Activated effector memory CD4-positive, alpha-beta T cell treated with Interleukin-2 at 50 U/mL for 16 hours (primary cell): ENCODE measurements around the gene SPRYD3.
"Not testable (repeated sequence)": the region's sequence is repeated elsewhere in the genome, so short reads cannot be mapped to it uniquely, and the experiment has no call there.

ENCODE experiments used
- DNase-seq: peaks from one replicate; pipeline ENCODE4 v3.0.0-alpha.2; 2020

Gene SPRYD3, protein sequence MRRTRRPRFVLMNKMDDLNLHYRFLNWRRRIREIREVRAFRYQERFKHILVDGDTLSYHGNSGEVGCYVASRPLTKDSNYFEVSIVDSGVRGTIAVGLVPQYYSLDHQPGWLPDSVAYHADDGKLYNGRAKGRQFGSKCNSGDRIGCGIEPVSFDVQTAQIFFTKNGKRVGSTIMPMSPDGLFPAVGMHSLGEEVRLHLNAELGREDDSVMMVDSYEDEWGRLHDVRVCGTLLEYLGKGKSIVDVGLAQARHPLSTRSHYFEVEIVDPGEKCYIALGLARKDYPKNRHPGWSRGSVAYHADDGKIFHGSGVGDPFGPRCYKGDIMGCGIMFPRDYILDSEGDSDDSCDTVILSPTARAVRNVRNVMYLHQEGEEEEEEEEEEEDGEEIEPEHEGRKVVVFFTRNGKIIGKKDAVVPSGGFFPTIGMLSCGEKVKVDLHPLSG

DNA sequence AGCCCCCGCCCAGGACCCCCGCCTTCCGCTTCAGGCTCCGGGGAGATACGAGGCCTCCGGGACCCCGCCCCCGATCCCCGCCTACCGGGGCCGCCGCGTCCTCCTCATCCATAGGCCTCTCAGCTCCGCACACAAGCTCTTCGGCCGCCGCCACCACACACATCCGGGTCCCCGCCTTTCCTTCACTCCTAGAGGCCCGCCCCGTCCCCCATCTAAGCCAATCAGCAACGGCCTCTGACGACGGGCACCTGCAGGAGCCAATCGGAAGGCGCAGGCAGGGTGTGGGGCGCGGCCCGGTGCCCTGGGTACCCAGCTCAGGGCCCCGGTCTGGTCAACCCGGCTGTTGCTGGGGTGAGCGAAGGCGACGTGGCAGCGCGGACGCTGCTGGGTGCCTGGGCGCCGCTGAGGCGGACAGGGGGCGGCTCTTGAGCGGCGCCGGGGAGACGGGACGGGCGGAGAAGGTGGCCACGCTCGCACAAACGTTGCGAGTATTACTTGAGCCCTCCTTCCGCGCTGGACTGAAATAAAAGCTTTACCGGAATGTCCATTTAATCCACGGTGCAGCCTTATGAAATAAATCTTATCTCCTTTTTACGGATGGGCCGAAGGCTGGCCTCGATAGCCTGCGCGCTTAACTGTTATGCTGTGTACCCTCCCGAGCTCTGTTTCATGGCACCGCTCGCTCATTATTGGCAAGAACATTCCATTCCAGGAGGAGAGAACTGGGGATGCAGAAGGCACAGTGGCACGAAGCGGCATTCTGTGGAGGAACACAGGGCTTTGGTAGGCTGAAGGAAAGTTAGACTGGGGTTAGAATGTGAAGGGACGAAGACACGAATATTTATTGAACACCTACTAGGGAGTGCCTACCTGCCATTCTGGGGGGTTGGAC is at the start of gene SPRYD3:
SPRYD3 (minus strand) TSS at position 165 of the 892 bp plus-strand sequence; CDS start at position 108, 57 bp downstream.
- DNase-seq, result peak; percentile 96

DNA sequence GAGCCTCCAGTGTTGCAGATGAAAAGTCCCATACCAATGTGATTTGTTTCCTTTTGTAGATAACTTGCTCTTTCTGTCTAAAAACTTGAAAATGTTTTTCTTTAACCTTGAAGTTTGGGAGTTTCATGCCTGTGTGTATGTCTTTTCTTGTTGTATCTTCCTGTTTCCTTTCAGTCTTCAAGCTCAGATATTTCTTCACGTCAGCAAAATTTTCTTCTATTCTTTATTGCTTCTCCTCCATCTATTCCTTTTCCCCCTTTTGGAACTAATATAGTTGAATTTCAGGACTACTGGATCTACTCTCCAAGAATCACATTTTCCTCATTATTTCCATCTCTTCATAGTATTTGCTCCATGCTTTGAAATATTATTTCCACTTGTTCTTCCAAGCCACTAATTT is 48.0 kb upstream of the SPRYD3 start:
- DNase-seq, result no peak

GRCh38 chr12:53124352-53124723 is 45.1 kb upstream of the SPRYD3 start:
- DNase-seq, result no peak

- no peak for DNase-seq
Observed at GRCh38 chr12:53123578-53124351, 44.6 kb upstream of the SPRYD3 start.

GRCh38 chr12:53122961-53123468 is 43.8 kb upstream of the SPRYD3 start:
- DNase-seq, result no peak

- DNase-seq, result no peak
Observed at GRCh38 chr12:53120685-53121525, 41.7 kb upstream of the SPRYD3 start.

GRCh38 chr12:53118751-53119300 is 39.6 kb upstream of the SPRYD3 start:
- no peak for DNase-seq

GRCh38 chr12:53115891-53116648 is 36.9 kb upstream of the SPRYD3 start:
- DNase-seq, result no peak

DNA sequence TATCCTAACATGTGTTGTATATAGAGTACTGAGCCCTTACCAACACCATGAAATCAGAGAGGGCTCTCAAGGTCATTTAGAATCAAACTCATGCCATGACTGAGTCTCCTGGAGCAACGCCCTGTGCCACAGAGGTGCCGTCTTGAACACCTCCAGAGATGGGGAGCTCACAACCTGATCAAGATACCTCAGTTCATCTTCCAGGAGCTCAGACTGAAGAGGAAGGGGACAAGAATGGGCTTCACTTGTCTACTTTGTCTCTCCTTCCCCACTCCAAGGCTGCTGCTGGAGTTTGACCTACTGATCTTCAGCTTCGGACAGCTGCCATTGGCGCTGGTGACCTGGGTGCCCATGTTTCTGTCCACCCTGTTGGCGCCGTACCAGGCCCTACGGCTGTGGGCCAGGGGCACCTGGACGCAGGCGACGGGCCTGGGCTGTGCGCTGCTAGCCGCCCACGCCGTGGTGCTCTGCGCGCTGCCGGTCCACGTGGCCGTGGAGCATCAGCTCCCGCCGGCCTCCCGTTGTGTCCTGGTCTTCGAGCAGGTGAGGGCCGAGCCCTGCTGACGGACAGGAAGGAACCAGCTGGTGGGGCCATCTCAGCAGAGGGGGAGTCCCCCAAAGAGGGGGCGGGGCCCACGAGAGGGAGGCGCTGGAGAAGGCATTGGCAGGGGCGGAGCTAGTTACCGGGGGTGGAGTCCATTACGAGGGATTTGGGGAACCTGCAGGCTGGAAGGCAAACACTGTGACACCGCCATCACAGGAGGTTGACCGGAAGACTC is 36.1 kb upstream of the SPRYD3 start:
- no peak for DNase-seq

- no peak for DNase-seq
Observed at GRCh38 chr12:53113951-53114350, 34.8 kb upstream of the SPRYD3 start.

- no peak for DNase-seq
Observed at GRCh38 chr12:53113136-53113705, 34.0 kb upstream of the SPRYD3 start.

- not testable (repeated sequence) for DNase-seq
Observed at GRCh38 chr12:53112431-53112830, 33.2 kb upstream of the SPRYD3 start.

- DNase-seq, result no peak
Observed at GRCh38 chr12:53107122-53107521, 27.9 kb upstream of the SPRYD3 start.

DNA sequence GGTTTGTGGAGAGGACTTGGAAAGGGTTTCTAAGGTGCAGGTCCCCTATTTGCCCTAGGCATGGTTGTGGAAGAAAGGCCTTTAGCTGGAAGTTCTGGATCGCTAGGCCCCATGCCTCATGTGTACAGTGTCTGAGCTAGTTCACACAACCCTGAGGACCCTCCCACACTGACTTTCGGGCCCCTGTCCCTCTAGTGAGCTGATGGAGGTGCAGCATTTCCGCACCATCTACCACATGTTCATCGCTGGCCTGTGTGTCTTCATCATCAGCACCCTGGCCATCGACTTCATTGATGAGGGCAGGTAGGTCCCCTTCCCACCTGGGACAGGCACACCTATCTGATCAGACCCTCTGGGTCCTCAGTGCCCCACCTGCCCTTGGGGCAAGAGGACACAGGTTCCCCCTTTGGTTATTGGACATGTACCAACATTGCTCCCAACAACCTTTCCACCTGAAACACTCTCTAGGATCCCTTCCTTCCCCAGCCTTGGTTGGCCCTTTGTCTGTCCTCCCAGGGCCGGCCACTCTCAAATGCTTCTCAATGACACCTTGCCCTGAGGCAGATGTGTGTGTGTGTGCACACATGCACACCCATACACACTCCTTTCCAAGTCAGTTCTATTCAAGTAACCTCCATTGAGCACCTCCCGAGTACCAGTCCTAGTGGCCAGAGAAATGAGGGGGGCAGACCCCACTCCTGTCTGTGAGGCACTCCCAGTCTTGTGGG is 26.7 kb upstream of the SPRYD3 start:
- no peak for DNase-seq

DNA sequence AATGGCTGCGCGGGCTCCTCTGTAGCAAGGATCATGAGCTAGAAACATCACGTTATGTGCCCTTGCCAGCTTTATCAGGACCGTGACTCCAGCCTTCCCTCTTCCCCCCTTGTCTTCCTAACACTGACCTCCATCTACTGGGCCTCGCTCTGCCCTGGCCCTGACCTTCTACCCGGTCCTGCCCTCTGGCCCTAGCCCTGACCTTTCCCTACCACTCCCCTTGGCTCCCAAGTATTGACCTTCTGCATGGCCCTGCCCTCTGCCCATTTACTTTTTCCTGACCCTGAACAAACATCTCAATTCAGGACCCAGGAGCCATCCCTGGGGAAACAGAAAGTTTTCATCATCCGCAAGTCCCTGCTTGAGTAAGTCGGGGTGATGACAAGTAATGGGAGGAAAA is 26.1 kb upstream of the SPRYD3 start:
- DNase-seq, result no peak

GRCh38 chr12:53103860-53104305 is 24.7 kb upstream of the SPRYD3 start:
- DNase-seq, result no peak

- peak; percentile 44 for DNase-seq
Observed at GRCh38 chr12:53102883-53103807, 24.0 kb upstream of the SPRYD3 start, which contains the start of gene SOAT2. Gene SOAT2, plus strand, starts transcription at chr12:53103486. Its CDS starts 92 bp downstream, at chr12:53103578.
